Measurements from ENCODE around the gene EXD3. TPM values are rescaled to one million over a fixed set of nuclear protein-coding genes. Genes with fewer than 3 reads are reported as not detected.

Gene EXD3
- total RNA-seq, 1 donor from 2014 or later = 19.9 TPM

GRCh38 chr9:137321726-137322361 is 101.1 kb downstream of the EXD3 start:
- peak overlapping the region; percentile 74 for H3K27ac Mint-ChIP-seq (ENCODE audit: unreplicated experiment)
- H3K27me3 Mint-ChIP-seq (ENCODE audit: unreplicated experiment) = peaks cover 3% of the 10 kb centered on the region
- TF ChIP-seq CTCF (IDR thresholded peaks at IDR 0.05; ENCODE audit: unreplicated experiment) = no peak
- DNase-seq (ENCODE audit: low spot score) = no peak
- H3K36me3 Mint-ChIP-seq (ENCODE audit: low read depth, unreplicated experiment) = no peaks in the 10 kb centered on the region
- H3K9me3 Mint-ChIP-seq (ENCODE audit: unreplicated experiment) = no peaks in the 10 kb centered on the region
- H3K4me3 Mint-ChIP-seq (ENCODE audit: unreplicated experiment) = no peak overlapping the region
- peaks cover 12% of the 10 kb centered on the region for H3K4me1 Mint-ChIP-seq (ENCODE audit: unreplicated experiment)

GRCh38 chr9:137320555-137321384 is 102.2 kb downstream of the EXD3 start:
- no peaks in the 10 kb centered on the region for H3K36me3 Mint-ChIP-seq (ENCODE audit: low read depth, unreplicated experiment)
- H3K4me1 Mint-ChIP-seq (ENCODE audit: unreplicated experiment) = peaks cover 6% of the 10 kb centered on the region
- TF ChIP-seq CTCF (IDR thresholded peaks at IDR 0.05; ENCODE audit: unreplicated experiment) = no peak
- H3K4me3 Mint-ChIP-seq (ENCODE audit: unreplicated experiment) = no peak overlapping the region
- peak; percentile 80 for DNase-seq (ENCODE audit: low spot score)
- no peaks in the 10 kb centered on the region for H3K9me3 Mint-ChIP-seq (ENCODE audit: unreplicated experiment)
- H3K27me3 Mint-ChIP-seq (ENCODE audit: unreplicated experiment) = peaks cover 3% of the 10 kb centered on the region
- peak overlapping the region; percentile 61 for H3K27ac Mint-ChIP-seq (ENCODE audit: unreplicated experiment)

- H3K27me3 Mint-ChIP-seq (ENCODE audit: unreplicated experiment) = peaks cover 2% of the 10 kb centered on the region
Measured at GRCh38 chr9:137319739-137320551, 103.0 kb downstream of the EXD3 start.

GRCh38 chr9:137319011-137319738 is 103.8 kb downstream of the EXD3 start:
- Mint-ChIP-seq H3K36me3 (ENCODE audit: low read depth, unreplicated experiment) (no peaks in the 10 kb centered on the region), H3K4me3 (ENCODE audit: unreplicated experiment) (no peak overlapping the region)

More at GRCh38 chr9:137319739-137320551, 103.0 kb downstream of the EXD3 start:
- DNase-seq (ENCODE audit: low spot score) = peak; percentile 19
- H3K9me3 Mint-ChIP-seq (ENCODE audit: unreplicated experiment) = no peaks in the 10 kb centered on the region
- H3K36me3 Mint-ChIP-seq (ENCODE audit: low read depth, unreplicated experiment) = no peaks in the 10 kb centered on the region
- H3K4me3 Mint-ChIP-seq (ENCODE audit: unreplicated experiment) = no peak overlapping the region
- TF ChIP-seq CTCF (IDR thresholded peaks at IDR 0.05; ENCODE audit: unreplicated experiment) = no peak
- no peak overlapping the region for H3K27ac Mint-ChIP-seq (ENCODE audit: unreplicated experiment)
- H3K4me1 Mint-ChIP-seq (ENCODE audit: unreplicated experiment) = peaks cover 6% of the 10 kb centered on the region

More at GRCh38 chr9:137319011-137319738, 103.8 kb downstream of the EXD3 start:
- Mint-ChIP-seq H3K27me3 (ENCODE audit: unreplicated experiment) (peaks cover 2% of the 10 kb centered on the region), H3K4me1 (ENCODE audit: unreplicated experiment) (peaks cover 6% of the 10 kb centered on the region), H3K9me3 (ENCODE audit: unreplicated experiment) (no peaks in the 10 kb centered on the region), H3K27ac (ENCODE audit: unreplicated experiment) (no peak overlapping the region)
- peak; percentile 58 for DNase-seq (ENCODE audit: low spot score)
- TF ChIP-seq CTCF (IDR thresholded peaks at IDR 0.05; ENCODE audit: unreplicated experiment) = no peak

Data from endothelial cell (in vitro differentiated cells).